Renal cortex interstitium (tissue), 11 donors: ENCODE results near the gene BAX. TPM values are rescaled to one million over a fixed set of nuclear protein-coding genes. Genes with fewer than 3 reads are reported as not detected.

ENCODE experiments used
- DNase-seq, 11 donors: peaks; one replicate each; pipeline ENCODE4 v3.0.0-alpha.2; 2013; ENCODE audit warnings: low read depth in 9 of 11, low spot score in 4 of 11; ENCODE audit errors: extremely low read depth in 1 of 11
- polyA plus RNA-seq, 3 donors: library from polyadenylated mRNA; unstranded; fragments of 120-200 nt; gene quantifications; one replicate each; pipeline ENCODE4 v1.2.1, GENCODE V29; 2013; ENCODE audit not compliant: insufficient read length in 3 of 3

BAX gene
- polyA plus RNA-seq, 3 donors = 64.7 to 84.6 (median 73.4) TPM

- DNase-seq = peak in 5 of 11 donors; percentile 25 to 56 (median 48)
Measured at GRCh38 chr19:48991873-48992580, 37.4 kb downstream of the BAX start.

GRCh38 chr19:48992581-48993174 lies 38.0 kb downstream of the BAX start:
- peak in 1 of 11 donors; percentile 31 for DNase-seq

GRCh38 chr19:48993175-48994034 lies 38.7 kb downstream of the BAX start, which contains the start of the genes GYS1 and RUVBL2:
GYS1 (minus strand) TSS chr19:48993309; CDS start chr19:48993112, 197 bp downstream.
RUVBL2 (plus strand) TSS chr19:48993887; CDS start chr19:48993912, 25 bp downstream.
- peak; percentile 99 to 100 (median 99) for DNase-seq

- DNase-seq = no peak
Measured at GRCh38 chr19:48994035-48994386, 39.3 kb downstream of the BAX start.

- DNase-seq = no peak
Measured at GRCh38 chr19:48997972-48998371, 43.3 kb downstream of the BAX start.

GRCh38 chr19:48999481-49000325 lies 45.0 kb downstream of the BAX start:
- peak in 1 of 11 donors; percentile 52 for DNase-seq

GRCh38 chr19:49004133-49004532 lies 49.5 kb downstream of the BAX start:
- DNase-seq = no peak

GRCh38 chr19:49004964-49005614 lies 50.4 kb downstream of the BAX start:
- DNase-seq = no peak

GRCh38 chr19:49006905-49007304 lies 52.2 kb downstream of the BAX start:
- no peak for DNase-seq

GRCh38 chr19:49009828-49010227 lies 55.2 kb downstream of the BAX start:
- DNase-seq = no peak

- DNase-seq = no peak
Measured at GRCh38 chr19:49010453-49010852, 55.8 kb downstream of the BAX start.

- DNase-seq = no peak
Measured at GRCh38 chr19:49011194-49011593, 56.5 kb downstream of the BAX start.

Other genes starting within 250 kb of the BAX start
- 1 to 10 TPM; 5.0 to 7.3 (median 6.5) TPM for gene MAMSTR, start 235.2 kb upstream of the BAX start, polyA plus RNA-seq
- gene RASIP1, start 214.3 kb upstream of the BAX start, polyA plus RNA-seq = 10 to 100 TPM; 12.2 to 19.6 (median 16.6) TPM
- 1 to 10 TPM in 1 of 3 donors, under 1 TPM in 2; 0.23 to 1.2 (median 0.41) TPM for gene IZUMO1, start 208.0 kb upstream of the BAX start, polyA plus RNA-seq
- gene FUT1, start 202.2 kb upstream of the BAX start, polyA plus RNA-seq = 1 to 10 TPM; 3.2 to 4.0 (median 3.3) TPM
- gene FGF21, start 199.4 kb upstream of the BAX start, polyA plus RNA-seq = not detected
- 10 to 100 TPM; 32.4 to 57.8 (median 44.8) TPM for gene BCAT2, start 143.8 kb upstream of the BAX start, polyA plus RNA-seq
- 10 to 100 TPM; 23.7 to 37.1 (median 30.1) TPM for gene HSD17B14, start 118.4 kb upstream of the BAX start, polyA plus RNA-seq
- 10 to 100 TPM; 20.6 to 29.6 (median 27.9) TPM for gene PLEKHA4, start 86.3 kb upstream of the BAX start, polyA plus RNA-seq
- 10 to 100 TPM; 35.1 to 45.2 (median 37.3) TPM for gene PPP1R15A, start 82.5 kb upstream of the BAX start, polyA plus RNA-seq
- gene TULP2, start 56.1 kb upstream of the BAX start, polyA plus RNA-seq = 1 to 10 TPM in 2 of 3 donors, under 1 TPM in 1; 0.67 to 1.4 (median 1.3) TPM
- 100 to 1,000 TPM; 231 to 319 (median 307) TPM for gene NUCB1, start 54.6 kb upstream of the BAX start, polyA plus RNA-seq
- gene DHDH, start 21.2 kb upstream of the BAX start, polyA plus RNA-seq = 10 to 100 TPM in 1 of 3 donors, 1 to 10 TPM in 2; 6.5 to 10.7 (median 7.0) TPM
- gene FTL, start 10.4 kb downstream of the BAX start, polyA plus RNA-seq = 1,000 to 10,000 TPM; 2,184 to 2,822 (median 2,594) TPM
- 10 to 100 TPM; 40.6 to 55.4 (median 40.7) TPM for gene GYS1, start 38.4 kb downstream of the BAX start, polyA plus RNA-seq
- gene RUVBL2, start 39.0 kb downstream of the BAX start, polyA plus RNA-seq = 100 to 1,000 TPM in 1 of 3 donors, 10 to 100 TPM in 2; 77.9 to 106 (median 88.7) TPM
- gene LHB, start 62.2 kb downstream of the BAX start, polyA plus RNA-seq = under 1 TPM in 1 of 3 donors, not detected in 2; 0.29 TPM
- not detected for gene CGB3, start 69.5 kb downstream of the BAX start, polyA plus RNA-seq
- not detected for gene CGB2, start 77.0 kb downstream of the BAX start, polyA plus RNA-seq
- not detected for gene CGB1, start 82.0 kb downstream of the BAX start, polyA plus RNA-seq
- gene CGB5, start 89.0 kb downstream of the BAX start, polyA plus RNA-seq = under 1 TPM in 1 of 3 donors, not detected in 2; 0.34 TPM
- gene CGB8, start 94.2 kb downstream of the BAX start, polyA plus RNA-seq = not detected
- gene CGB7, start 102.9 kb downstream of the BAX start, polyA plus RNA-seq = 1 to 10 TPM; 1.2 to 1.6 (median 1.5) TPM
- gene NTF4, start 109.9 kb downstream of the BAX start, polyA plus RNA-seq = 1 to 10 TPM; 3.4 to 4.3 (median 4.2) TPM
- under 1 TPM in 2 of 3 donors, not detected in 1; 0.06 to 0.09 TPM for gene KCNA7, start 117.8 kb downstream of the BAX start, polyA plus RNA-seq
- gene SNRNP70, start 130.6 kb downstream of the BAX start, polyA plus RNA-seq = 100 to 1,000 TPM; 299 to 461 (median 336) TPM
- gene LIN7B, start 159.5 kb downstream of the BAX start, polyA plus RNA-seq = 1 to 10 TPM; 6.8 to 8.7 (median 8.4) TPM
- under 1 TPM; 0.62 to 0.99 (median 0.97) TPM for gene C19orf73, start 164.3 kb downstream of the BAX start, polyA plus RNA-seq
- 1 to 10 TPM; 4.7 to 8.4 (median 6.1) TPM for gene PPFIA3, start 164.7 kb downstream of the BAX start, polyA plus RNA-seq
- 10 to 100 TPM; 29.2 to 38.1 (median 36.2) TPM for gene HRC, start 200.5 kb downstream of the BAX start, polyA plus RNA-seq
- 10 to 100 TPM; 29.3 to 51.3 (median 32.8) TPM for gene TRPM4, start 202.9 kb downstream of the BAX start, polyA plus RNA-seq